C4-2B (cell line): ENCODE data around the gene ACOT8.

Source experiments
- H3K27ac ChIP-seq: fragments of 450-650 bp; 2 replicates; pipeline ENCODE4 v1.5.1; 2017
- ZFX ChIP-seq: fragments of 450-650 bp; IDR thresholded peaks from 2 replicates; pipeline ENCODE4 v1.6.1; 2017
- TF ChIP-seq, protein P1 (sequence below): fragments of 450-650 bp; conservative IDR thresholded peaks from 2 replicates; pipeline ENCODE4 v1.5.1; 2017; ENCODE audit warnings: mild to moderate bottlenecking

Gene ACOT8

DNA sequence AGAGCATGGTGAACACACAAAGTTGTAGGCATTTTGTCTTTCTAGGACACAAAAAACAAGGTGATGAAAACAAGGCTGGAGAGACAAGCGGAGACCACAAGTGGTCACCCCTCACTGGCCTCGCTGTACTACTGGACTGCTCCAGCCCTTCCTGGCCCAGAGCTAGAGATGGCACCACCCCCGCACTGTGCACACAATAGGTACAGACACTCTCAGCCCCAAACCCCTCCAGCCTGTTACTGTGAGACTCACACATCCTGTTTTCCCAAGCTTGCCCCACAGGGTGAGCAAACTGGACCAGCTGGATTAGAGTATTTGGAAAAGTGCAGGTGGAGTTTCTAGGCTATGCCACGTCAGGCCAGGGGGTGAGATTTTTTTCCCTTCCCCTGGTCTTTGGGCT lies 15.4 kb upstream of the ACOT8 start:
- no peak for TF ChIP-seq ZFX
- TF ChIP-seq, protein P1, sequence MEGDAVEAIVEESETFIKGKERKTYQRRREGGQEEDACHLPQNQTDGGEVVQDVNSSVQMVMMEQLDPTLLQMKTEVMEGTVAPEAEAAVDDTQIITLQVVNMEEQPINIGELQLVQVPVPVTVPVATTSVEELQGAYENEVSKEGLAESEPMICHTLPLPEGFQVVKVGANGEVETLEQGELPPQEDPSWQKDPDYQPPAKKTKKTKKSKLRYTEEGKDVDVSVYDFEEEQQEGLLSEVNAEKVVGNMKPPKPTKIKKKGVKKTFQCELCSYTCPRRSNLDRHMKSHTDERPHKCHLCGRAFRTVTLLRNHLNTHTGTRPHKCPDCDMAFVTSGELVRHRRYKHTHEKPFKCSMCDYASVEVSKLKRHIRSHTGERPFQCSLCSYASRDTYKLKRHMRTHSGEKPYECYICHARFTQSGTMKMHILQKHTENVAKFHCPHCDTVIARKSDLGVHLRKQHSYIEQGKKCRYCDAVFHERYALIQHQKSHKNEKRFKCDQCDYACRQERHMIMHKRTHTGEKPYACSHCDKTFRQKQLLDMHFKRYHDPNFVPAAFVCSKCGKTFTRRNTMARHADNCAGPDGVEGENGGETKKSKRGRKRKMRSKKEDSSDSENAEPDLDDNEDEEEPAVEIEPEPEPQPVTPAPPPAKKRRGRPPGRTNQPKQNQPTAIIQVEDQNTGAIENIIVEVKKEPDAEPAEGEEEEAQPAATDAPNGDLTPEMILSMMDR = no peak
- no peak overlapping the region; the same call in 1 of the 2 replicates for H3K27ac ChIP-seq

GRCh38 chr20:45867819-45868176 lies 10.6 kb upstream of the ACOT8 start:
- H3K27ac ChIP-seq = no peak overlapping the region

DNA sequence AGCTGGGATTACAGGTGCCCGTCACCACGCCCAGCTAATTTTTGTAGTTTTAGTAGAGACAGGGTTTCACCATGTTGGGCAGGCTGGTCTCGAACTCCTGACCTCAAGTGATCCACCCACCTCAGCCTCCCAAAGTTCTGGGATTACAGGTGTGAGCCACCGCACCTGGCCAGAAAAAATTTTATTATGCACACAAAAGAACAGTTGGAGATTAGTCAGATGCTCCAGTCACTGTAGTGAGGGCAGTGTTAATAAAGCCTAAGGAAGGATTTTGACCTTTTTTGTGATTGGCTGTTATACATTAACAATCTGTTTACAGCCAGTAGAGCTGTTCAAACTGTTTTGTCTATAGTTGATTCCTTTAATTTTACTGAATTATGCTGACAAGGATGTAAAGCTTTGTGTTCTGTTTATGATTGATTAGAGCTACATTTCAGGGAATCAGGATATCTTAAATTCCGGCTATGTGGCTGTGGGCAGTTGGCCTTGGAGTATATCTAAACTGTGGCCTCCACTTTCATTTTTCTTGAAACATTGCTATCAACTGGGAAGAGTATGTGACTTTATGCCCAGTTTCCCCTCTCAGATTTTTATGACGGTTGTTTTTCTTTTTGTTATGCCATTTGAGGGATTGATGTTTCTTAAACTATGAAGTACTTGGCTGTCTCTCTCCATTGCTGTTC lies 10.1 kb upstream of the ACOT8 start:
- TF ChIP-seq ZFX = no peak
- TF ChIP-seq, protein P1 = no peak
- no peak overlapping the region for H3K27ac ChIP-seq

More at GRCh38 chr20:45867819-45868176, 10.6 kb upstream of the ACOT8 start:
- TF ChIP-seq ZFX = no peak
- TF ChIP-seq, protein P1 = no peak

- no peak overlapping the region for H3K27ac ChIP-seq
- TF ChIP-seq, protein P1 = no peak
- no peak for TF ChIP-seq ZFX
Observed at GRCh38 chr20:45866454-45866853, 9.3 kb upstream of the ACOT8 start.

DNA sequence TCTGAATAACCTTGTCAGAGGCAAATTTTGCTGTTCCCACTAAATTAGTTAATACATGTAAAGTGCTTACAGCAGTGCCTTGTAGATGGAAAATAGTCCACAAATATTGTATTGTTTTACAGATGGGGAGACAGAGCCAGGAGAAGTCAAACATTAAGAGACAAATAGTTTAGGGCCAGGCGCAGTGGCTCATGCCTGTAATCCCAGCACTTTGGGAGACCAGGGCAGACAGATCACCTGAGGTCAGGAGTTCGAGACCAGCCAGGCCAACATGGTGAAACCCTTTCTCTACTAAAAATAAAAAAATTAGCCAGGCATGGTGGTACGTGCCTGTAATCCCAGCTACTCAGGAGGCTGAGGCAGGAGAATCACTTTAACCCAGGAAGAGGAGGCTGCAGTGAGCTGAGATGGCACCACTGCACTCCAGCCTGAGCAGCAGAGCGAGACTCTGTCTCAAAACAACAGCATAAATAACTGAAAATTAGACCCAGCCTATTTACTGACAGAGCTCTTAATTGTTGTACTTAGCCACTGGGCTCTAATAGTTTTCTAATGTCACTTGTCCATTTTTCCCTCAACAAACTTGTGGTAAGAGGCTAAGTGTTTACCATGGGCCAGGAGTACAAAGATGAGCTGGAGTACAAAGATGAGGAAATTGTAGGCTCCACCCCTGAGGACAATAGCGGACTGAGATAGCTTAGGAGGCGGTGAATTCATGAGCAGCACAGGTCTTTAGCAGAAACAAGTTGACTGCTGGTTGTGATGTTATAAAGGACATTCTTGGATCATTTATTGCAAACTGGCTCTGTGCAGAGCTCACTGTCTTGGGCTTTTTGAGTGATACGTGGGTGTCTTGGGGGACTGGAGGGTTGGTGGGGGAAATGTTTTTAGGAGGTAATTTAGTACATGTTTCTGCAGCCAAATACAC lies 6.6 kb upstream of the ACOT8 start:
- TF ChIP-seq ZFX = no peak
- TF ChIP-seq, protein P1 = no peak
- H3K27ac ChIP-seq = no peak overlapping the region

- TF ChIP-seq, protein P1 = no peak
- no peak for TF ChIP-seq ZFX
- no peak overlapping the region for H3K27ac ChIP-seq
Observed at GRCh38 chr20:45861221-45862075, 4.3 kb upstream of the ACOT8 start.
